Testis (tissue), 2 donors: ENCODE results near the gene N4BP2L2.

ENCODE experiments used
- POLR2A ChIP-seq: fragments of 450-650 bp; IDR thresholded peaks from one replicate; pipeline ENCODE4 v1.6.1; 2017; ENCODE audit warnings: antibody characterized with exemption, mild to moderate bottlenecking, moderate library complexity
- TF ChIP-seq, protein P1 (sequence below), 3 experiments: fragments of 450-650 bp in 2 of 3; fragments of 200-600 bp in 1 of 3; sonication (generic) in 1 of 3; IDR thresholded peaks; one replicate each; pipeline ENCODE4 v1.5.1; 2016 to 2019; ENCODE audit warnings: antibody characterized with exemption in 3 of 3, mild to moderate bottlenecking in 2 of 3, moderate library complexity in 1 of 3

- TF ChIP-seq POLR2A = no peak
- TF ChIP-seq, protein P1, sequence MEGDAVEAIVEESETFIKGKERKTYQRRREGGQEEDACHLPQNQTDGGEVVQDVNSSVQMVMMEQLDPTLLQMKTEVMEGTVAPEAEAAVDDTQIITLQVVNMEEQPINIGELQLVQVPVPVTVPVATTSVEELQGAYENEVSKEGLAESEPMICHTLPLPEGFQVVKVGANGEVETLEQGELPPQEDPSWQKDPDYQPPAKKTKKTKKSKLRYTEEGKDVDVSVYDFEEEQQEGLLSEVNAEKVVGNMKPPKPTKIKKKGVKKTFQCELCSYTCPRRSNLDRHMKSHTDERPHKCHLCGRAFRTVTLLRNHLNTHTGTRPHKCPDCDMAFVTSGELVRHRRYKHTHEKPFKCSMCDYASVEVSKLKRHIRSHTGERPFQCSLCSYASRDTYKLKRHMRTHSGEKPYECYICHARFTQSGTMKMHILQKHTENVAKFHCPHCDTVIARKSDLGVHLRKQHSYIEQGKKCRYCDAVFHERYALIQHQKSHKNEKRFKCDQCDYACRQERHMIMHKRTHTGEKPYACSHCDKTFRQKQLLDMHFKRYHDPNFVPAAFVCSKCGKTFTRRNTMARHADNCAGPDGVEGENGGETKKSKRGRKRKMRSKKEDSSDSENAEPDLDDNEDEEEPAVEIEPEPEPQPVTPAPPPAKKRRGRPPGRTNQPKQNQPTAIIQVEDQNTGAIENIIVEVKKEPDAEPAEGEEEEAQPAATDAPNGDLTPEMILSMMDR (IDR thresholded peaks at IDR 0.05) = no peak
Measured at GRCh38 chr13:32429433-32429909, 109.1 kb downstream of the N4BP2L2 start.
